ENCODE measurements around the gene ALS2CL.

ALS2CL gene

GRCh38 chr3:46714728-46715506, 21.4 kb upstream of the ALS2CL start:
- Histone ChIP-seq H3K9me3 (ENCODE audit: control insufficient read depth, low read length) (no peaks in the 10 kb centered on the region), H3K27ac (ENCODE audit: low read depth, low read length, severe bottlenecking) (no peak overlapping the region), H3K4me3 (ENCODE audit: extremely low read depth, insufficient read depth, low read length, poor library complexity, severe bottlenecking) (no peak overlapping the region), H3K36me3 (ENCODE audit: control insufficient read depth, insufficient read depth, low read length) (no peaks in the 10 kb centered on the region), H3K4me1 (ENCODE audit: control insufficient read depth, insufficient read depth, low read length, poor library complexity, severe bottlenecking) (no peaks in the 10 kb centered on the region)
- 84 to 88% methylated on average over 8 to 9 of the region's 10 CpGs for WGBS, 2 experiments (ENCODE audit: insufficient coverage in 2 of 2)

- 96% methylated on average over 20 to 22 of the region's 22 CpGs for WGBS, 2 experiments (ENCODE audit: insufficient coverage in 2 of 2)
- H3K27ac ChIP-seq (ENCODE audit: low read depth, low read length, severe bottlenecking), result no peak overlapping the region
- no peaks in the 10 kb centered on the region for H3K4me1 ChIP-seq (ENCODE audit: control insufficient read depth, insufficient read depth, low read length, poor library complexity, severe bottlenecking)
- H3K36me3 ChIP-seq (ENCODE audit: control insufficient read depth, insufficient read depth, low read length), result no peaks in the 10 kb centered on the region
- no peak overlapping the region for H3K4me3 ChIP-seq (ENCODE audit: extremely low read depth, insufficient read depth, low read length, poor library complexity, severe bottlenecking)
- no peaks in the 10 kb centered on the region for H3K9me3 ChIP-seq (ENCODE audit: control insufficient read depth, low read length)
Observed at GRCh38 chr3:46713898-46714552, 20.5 kb upstream of the ALS2CL start.

- Histone ChIP-seq H3K9me3 (ENCODE audit: control insufficient read depth, low read length) (no peaks in the 10 kb centered on the region), H3K4me3 (ENCODE audit: extremely low read depth, insufficient read depth, low read length, poor library complexity, severe bottlenecking) (no peak overlapping the region), H3K27ac (ENCODE audit: low read depth, low read length, severe bottlenecking) (no peak overlapping the region), H3K36me3 (ENCODE audit: control insufficient read depth, insufficient read depth, low read length) (no peaks in the 10 kb centered on the region), H3K4me1 (ENCODE audit: control insufficient read depth, insufficient read depth, low read length, poor library complexity, severe bottlenecking) (no peaks in the 10 kb centered on the region)
- 91 to 92% methylated on average over 12 to 14 of the region's 14 CpGs for WGBS, 2 experiments (ENCODE audit: insufficient coverage in 2 of 2)
Observed at GRCh38 chr3:46713050-46713897, 19.8 kb upstream of the ALS2CL start.

GRCh38 chr3:46712191-46713049, 18.9 kb upstream of the ALS2CL start:
- Histone ChIP-seq H3K9me3 (ENCODE audit: control insufficient read depth, low read length) (no peaks in the 10 kb centered on the region), H3K4me3 (ENCODE audit: extremely low read depth, insufficient read depth, low read length, poor library complexity, severe bottlenecking) (no peak overlapping the region), H3K36me3 (ENCODE audit: control insufficient read depth, insufficient read depth, low read length) (no peaks in the 10 kb centered on the region), H3K4me1 (ENCODE audit: control insufficient read depth, insufficient read depth, low read length, poor library complexity, severe bottlenecking) (peaks cover 1% of the 10 kb centered on the region), H3K27ac (ENCODE audit: low read depth, low read length, severe bottlenecking) (no peak overlapping the region)
- 90 to 97% methylated on average over 4 to 5 of the region's 13 CpGs for WGBS, 2 experiments (ENCODE audit: insufficient coverage in 2 of 2)

- no peak overlapping the region for H3K4me3 ChIP-seq (ENCODE audit: extremely low read depth, insufficient read depth, low read length, poor library complexity, severe bottlenecking)
- 88 to 100% methylated on average over 2 to 5 of the region's 7 CpGs for WGBS, 2 experiments (ENCODE audit: insufficient coverage in 2 of 2)
- H3K27ac ChIP-seq (ENCODE audit: low read depth, low read length, severe bottlenecking), result no peak overlapping the region
- peaks cover 8% of the 10 kb centered on the region for H3K4me1 ChIP-seq (ENCODE audit: control insufficient read depth, insufficient read depth, low read length, poor library complexity, severe bottlenecking)
- no peaks in the 10 kb centered on the region for H3K36me3 ChIP-seq (ENCODE audit: control insufficient read depth, insufficient read depth, low read length)
- H3K9me3 ChIP-seq (ENCODE audit: control insufficient read depth, low read length), result no peaks in the 10 kb centered on the region
Observed at GRCh38 chr3:46711760-46712159, 18.3 kb upstream of the ALS2CL start.

- H3K4me1 ChIP-seq (ENCODE audit: control insufficient read depth, insufficient read depth, low read length, poor library complexity, severe bottlenecking), result peaks cover 12% of the 10 kb centered on the region
- no peaks in the 10 kb centered on the region for H3K36me3 ChIP-seq (ENCODE audit: control insufficient read depth, insufficient read depth, low read length)
- no peak overlapping the region for H3K4me3 ChIP-seq (ENCODE audit: extremely low read depth, insufficient read depth, low read length, poor library complexity, severe bottlenecking)
- H3K9me3 ChIP-seq (ENCODE audit: control insufficient read depth, low read length), result no peaks in the 10 kb centered on the region
- no peak overlapping the region for H3K27ac ChIP-seq (ENCODE audit: low read depth, low read length, severe bottlenecking)
- WGBS, 2 experiments (ENCODE audit: insufficient coverage in 2 of 2), result 91 to 100% methylated on average over 2 of the region's 2 CpGs
Observed at GRCh38 chr3:46711305-46711704, 17.8 kb upstream of the ALS2CL start.

GRCh38 chr3:46710671-46711295, 17.3 kb upstream of the ALS2CL start:
- H3K4me1 ChIP-seq (ENCODE audit: control insufficient read depth, insufficient read depth, low read length, poor library complexity, severe bottlenecking), result peaks cover 17% of the 10 kb centered on the region
- H3K9me3 ChIP-seq (ENCODE audit: control insufficient read depth, low read length), result no peaks in the 10 kb centered on the region
- H3K36me3 ChIP-seq (ENCODE audit: control insufficient read depth, insufficient read depth, low read length), result no peaks in the 10 kb centered on the region
- H3K4me3 ChIP-seq (ENCODE audit: extremely low read depth, insufficient read depth, low read length, poor library complexity, severe bottlenecking), result no peak overlapping the region
- 87 to 97% methylated on average over 6 of the region's 6 CpGs for WGBS, 2 experiments (ENCODE audit: insufficient coverage in 2 of 2)
- H3K27ac ChIP-seq (ENCODE audit: low read depth, low read length, severe bottlenecking), result no peak overlapping the region

GRCh38 chr3:46710229-46710628, 16.8 kb upstream of the ALS2CL start:
- H3K4me3 ChIP-seq (ENCODE audit: extremely low read depth, insufficient read depth, low read length, poor library complexity, severe bottlenecking), result no peak overlapping the region
- 93 to 94% methylated on average over 6 to 7 of the region's 7 CpGs for WGBS, 2 experiments (ENCODE audit: insufficient coverage in 2 of 2)
- no peaks in the 10 kb centered on the region for H3K9me3 ChIP-seq (ENCODE audit: control insufficient read depth, low read length)
- H3K27ac ChIP-seq (ENCODE audit: low read depth, low read length, severe bottlenecking), result no peak overlapping the region
- H3K4me1 ChIP-seq (ENCODE audit: control insufficient read depth, insufficient read depth, low read length, poor library complexity, severe bottlenecking), result peaks cover 20% of the 10 kb centered on the region
- H3K36me3 ChIP-seq (ENCODE audit: control insufficient read depth, insufficient read depth, low read length), result no peaks in the 10 kb centered on the region

- Histone ChIP-seq H3K4me1 (ENCODE audit: control insufficient read depth, insufficient read depth, low read length, poor library complexity, severe bottlenecking) (peaks cover 20% of the 10 kb centered on the region), H3K36me3 (ENCODE audit: control insufficient read depth, insufficient read depth, low read length) (no peaks in the 10 kb centered on the region), H3K9me3 (ENCODE audit: control insufficient read depth, low read length) (no peaks in the 10 kb centered on the region), H3K27ac (ENCODE audit: low read depth, low read length, severe bottlenecking) (no peak overlapping the region), H3K4me3 (ENCODE audit: extremely low read depth, insufficient read depth, low read length, poor library complexity, severe bottlenecking) (no peak overlapping the region)
- 97% methylated on average over 4 to 5 of the region's 6 CpGs for WGBS, 2 experiments (ENCODE audit: insufficient coverage in 2 of 2)
Observed at GRCh38 chr3:46709721-46710120, 16.2 kb upstream of the ALS2CL start.

Measured in mesodermal cell (in vitro differentiated cells).